SK-N-MC (cell line): ENCODE measurements around the gene FANK1.

Source experiments
- EZH2 ChIP-seq: fragments of 200-600 bp; sonication (generic); IDR thresholded peaks from one replicate; pipeline ENCODE4 v1.6.1; 2017; ENCODE audit warnings: antibody characterized with exemption
- POLR2AphosphoS5 ChIP-seq: IDR thresholded peaks from 2 replicates; pipeline ENCODE4 v1.6.1; 2012; ENCODE audit warnings: mild to moderate bottlenecking, low read depth, low read length, borderline replicate concordance

GRCh38 chr10:125857185-125857760, 39.1 kb upstream of the FANK1 start:
- TF ChIP-seq EZH2 = no peak
- no peak for TF ChIP-seq POLR2AphosphoS5
